Measurements from ENCODE around the gene SLC8A3. TPM values are rescaled to one million over a fixed set of nuclear protein-coding genes. Genes with fewer than 3 reads are reported as not detected.

SLC8A3 gene
- total and polyA plus RNA-seq, 9 of the 15 experiments (the other 6 are each of a cell fraction or from before 2014, with no cell fraction given), result not detected

DNA sequence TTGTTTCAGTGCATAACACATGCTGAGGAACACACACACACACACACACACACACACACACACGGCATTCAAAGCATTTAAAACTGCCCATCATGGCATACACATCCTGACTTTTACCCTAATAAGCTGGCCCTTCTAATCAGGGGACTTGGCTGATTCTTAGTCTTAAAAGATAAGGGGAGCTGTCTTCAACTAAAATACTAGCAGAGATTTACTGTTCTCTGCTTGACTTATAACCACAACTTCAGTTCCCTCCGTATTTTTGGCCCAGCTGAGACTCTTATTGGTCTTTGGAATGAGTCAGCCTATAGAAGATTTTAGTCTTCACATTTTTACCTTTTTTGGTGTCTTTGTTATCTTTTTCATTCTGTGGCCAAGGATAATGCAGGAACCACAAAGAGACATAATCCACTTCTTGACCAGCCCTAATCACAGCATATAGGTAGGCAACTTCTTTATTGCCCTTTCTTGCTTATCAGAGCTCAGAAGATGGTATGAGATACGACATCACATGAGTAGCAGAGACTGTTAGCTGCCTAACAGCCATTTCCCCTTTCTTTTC, 25.1 kb upstream of the SLC8A3 start (continued):
- TF ChIP-seq E2F8 (IDR thresholded peaks at IDR 0.05; ENCODE audit: low read depth, partially characterized antibody) (no peak), SOX6 (IDR thresholded peaks at IDR 0.05) (peak; percentile 72; the same call in 1 of the 2 replicates), ZKSCAN3 (CRISPR knock-in tag; IDR thresholded peaks at IDR 0.05) (no peak), USF1 (CRISPR knock-in tag; IDR thresholded peaks at IDR 0.05) (no peak), SRF (CRISPR knock-in tag; IDR thresholded peaks at IDR 0.05) (peak in 1 of 2 experiments; percentile 71; a peak in 2 of 4 replicates), RNF2 (IDR thresholded peaks at IDR 0.05) (peak; percentile 20; the same call in 1 of the 2 replicates), MEIS2 (IDR thresholded peaks at IDR 0.05; ENCODE audit: partially characterized antibody) (peak; percentile 79), JUND (IDR thresholded peaks at IDR 0.05; ENCODE audit: borderline replicate concordance, low read depth, low read length) (no peak), JUND (tag; IDR thresholded peaks at IDR 0.05; ENCODE audit: borderline replicate concordance, low read depth, low read length) (0 out of 3 replicates have a peak, but pooled peaks have one; percentile 21), RCOR1 (IDR thresholded peaks at IDR 0.05; ENCODE audit: borderline replicate concordance in 1 of 2, low read depth in 2 of 2, low read length in 2 of 2) (peak in 1 of 2 experiments; percentile 63; a peak in 2 of 4 replicates), MBD2 (IDR thresholded peaks at IDR 0.05; ENCODE audit: borderline replicate concordance, low read depth) (no peak), MITF (IDR thresholded peaks at IDR 0.05) (0 out of 2 replicates have a peak, but pooled peaks have one; percentile 15), NFE2 (IDR thresholded peaks at IDR 0.05; ENCODE audit: low read depth) (0 out of 2 replicates have a peak, but pooled peaks have one; percentile 4)
- TF ChIP-seq, protein P1, sequence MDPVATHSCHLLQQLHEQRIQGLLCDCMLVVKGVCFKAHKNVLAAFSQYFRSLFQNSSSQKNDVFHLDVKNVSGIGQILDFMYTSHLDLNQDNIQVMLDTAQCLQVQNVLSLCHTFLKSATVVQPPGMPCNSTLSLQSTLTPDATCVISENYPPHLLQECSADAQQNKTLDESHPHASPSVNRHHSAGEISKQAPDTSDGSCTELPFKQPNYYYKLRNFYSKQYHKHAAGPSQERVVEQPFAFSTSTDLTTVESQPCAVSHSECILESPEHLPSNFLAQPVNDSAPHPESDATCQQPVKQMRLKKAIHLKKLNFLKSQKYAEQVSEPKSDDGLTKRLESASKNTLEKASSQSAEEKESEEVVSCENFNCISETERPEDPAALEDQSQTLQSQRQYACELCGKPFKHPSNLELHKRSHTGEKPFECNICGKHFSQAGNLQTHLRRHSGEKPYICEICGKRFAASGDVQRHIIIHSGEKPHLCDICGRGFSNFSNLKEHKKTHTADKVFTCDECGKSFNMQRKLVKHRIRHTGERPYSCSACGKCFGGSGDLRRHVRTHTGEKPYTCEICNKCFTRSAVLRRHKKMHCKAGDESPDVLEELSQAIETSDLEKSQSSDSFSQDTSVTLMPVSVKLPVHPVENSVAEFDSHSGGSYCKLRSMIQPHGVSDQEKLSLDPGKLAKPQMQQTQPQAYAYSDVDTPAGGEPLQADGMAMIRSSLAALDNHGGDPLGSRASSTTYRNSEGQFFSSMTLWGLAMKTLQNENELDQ (CRISPR knock-in tag; IDR thresholded peaks at IDR 0.05; ENCODE audit: borderline replicate concordance), result no peak
- TF ChIP-seq, protein P2, sequence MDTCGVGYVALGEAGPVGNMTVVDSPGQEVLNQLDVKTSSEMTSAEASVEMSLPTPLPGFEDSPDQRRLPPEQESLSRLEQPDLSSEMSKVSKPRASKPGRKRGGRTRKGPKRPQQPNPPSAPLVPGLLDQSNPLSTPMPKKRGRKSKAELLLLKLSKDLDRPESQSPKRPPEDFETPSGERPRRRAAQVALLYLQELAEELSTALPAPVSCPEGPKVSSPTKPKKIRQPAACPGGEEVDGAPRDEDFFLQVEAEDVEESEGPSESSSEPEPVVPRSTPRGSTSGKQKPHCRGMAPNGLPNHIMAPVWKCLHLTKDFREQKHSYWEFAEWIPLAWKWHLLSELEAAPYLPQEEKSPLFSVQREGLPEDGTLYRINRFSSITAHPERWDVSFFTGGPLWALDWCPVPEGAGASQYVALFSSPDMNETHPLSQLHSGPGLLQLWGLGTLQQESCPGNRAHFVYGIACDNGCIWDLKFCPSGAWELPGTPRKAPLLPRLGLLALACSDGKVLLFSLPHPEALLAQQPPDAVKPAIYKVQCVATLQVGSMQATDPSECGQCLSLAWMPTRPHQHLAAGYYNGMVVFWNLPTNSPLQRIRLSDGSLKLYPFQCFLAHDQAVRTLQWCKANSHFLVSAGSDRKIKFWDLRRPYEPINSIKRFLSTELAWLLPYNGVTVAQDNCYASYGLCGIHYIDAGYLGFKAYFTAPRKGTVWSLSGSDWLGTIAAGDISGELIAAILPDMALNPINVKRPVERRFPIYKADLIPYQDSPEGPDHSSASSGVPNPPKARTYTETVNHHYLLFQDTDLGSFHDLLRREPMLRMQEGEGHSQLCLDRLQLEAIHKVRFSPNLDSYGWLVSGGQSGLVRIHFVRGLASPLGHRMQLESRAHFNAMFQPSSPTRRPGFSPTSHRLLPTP (IDR thresholded peaks at IDR 0.05; ENCODE audit: borderline replicate concordance, extremely low read depth, insufficient read length), result no peak
- TF ChIP-seq, protein P3, sequence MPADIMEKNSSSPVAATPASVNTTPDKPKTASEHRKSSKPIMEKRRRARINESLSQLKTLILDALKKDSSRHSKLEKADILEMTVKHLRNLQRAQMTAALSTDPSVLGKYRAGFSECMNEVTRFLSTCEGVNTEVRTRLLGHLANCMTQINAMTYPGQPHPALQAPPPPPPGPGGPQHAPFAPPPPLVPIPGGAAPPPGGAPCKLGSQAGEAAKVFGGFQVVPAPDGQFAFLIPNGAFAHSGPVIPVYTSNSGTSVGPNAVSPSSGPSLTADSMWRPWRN (IDR thresholded peaks at IDR 0.05; ENCODE audit: low read depth), result peak; percentile 71
